GM19467 (cell line): ENCODE results near the gene CHODL.

Source experiments
- ATAC-seq: cut with Tn5 transposase; IDR thresholded peaks from one replicate; pipeline ENCODE4 v1.9.1; 2021; ENCODE audit warnings: mild to moderate bottlenecking, moderate library complexity; ENCODE audit not compliant: unreplicated experiment

Gene CHODL

DNA sequence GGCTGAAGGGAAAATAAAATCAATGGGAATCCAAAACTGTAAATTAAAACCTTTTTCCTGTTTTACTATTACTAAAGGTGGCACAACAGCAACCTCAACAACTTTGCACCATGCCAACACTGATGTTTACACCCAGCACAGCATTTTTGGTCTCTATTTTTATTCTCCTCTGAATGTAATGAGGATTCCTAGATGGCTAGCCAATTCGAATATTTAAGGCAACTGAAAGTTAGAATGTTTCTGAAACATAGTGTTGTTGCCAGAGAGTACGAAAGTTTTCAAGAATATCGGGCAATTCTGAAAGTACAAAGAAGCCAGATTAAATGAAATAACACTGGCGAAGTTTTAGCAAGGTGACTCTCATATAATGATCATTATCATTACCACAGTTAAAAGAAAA, 40.7 kb downstream of the CHODL start:
- ATAC-seq = no peak

DNA sequence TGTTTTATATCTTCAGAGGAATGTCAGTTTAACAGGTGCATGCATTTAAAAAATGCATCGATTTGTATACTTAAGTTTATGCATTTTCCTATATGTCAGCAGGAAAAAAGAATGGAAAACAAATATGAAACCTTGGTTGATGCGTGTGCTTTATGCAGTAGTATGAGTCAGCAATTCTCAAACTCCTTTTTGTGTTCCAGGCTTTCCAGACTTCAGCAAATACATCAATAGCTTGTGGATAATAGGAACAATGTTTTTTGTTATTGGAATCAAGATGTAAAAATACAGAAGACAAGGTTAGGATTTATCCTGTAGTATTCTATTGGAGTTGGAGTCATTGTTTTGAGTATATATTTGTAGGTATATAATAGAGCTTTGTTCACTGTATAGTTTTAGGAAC, 45.2 kb downstream of the CHODL start:
- no peak for ATAC-seq

DNA sequence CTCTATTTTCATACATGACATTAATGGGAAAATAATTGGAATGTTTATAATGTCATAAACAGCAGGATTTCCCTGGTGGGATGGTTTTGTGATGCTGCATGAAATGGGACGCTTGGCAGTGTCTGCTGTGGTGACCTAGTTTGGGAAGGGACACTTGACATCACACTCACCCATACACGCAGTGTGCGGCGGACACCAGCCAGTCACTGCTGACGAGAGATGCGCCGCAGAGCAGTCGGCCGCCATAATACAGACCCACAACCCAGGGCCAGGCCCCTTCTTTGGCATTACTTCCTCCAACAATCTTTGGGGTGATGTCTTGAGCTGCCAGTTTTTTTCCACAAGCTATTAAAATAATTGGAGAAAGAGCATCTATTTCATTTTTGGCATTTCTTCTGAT, 49.5 kb downstream of the CHODL start:
- no peak for ATAC-seq

DNA sequence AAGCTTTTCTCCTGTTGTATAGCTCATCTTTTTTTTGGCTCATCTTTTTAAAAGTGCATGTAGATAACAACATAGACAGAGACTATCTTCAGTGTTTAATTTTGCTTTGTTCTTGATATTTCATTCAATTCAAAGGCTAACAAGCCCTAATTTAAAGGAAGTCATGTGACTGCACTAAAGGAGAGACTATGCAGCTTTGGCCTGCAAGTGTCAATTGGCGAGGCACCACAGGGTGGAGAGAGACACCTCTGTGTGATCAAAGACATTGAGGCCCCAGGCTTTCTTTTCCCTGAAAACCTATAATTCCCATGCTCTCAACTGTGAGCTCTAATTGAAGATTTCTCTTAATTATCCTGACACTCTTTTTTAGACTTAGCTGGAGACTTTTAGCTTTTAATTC, 53.6 kb downstream of the CHODL start:
- no peak for ATAC-seq
